Globus pallidus (tissue), 1 donor: ENCODE data around the gene APBB3.
A peak's percentile ranks its signal among the peaks of the same experiment; 100 is the strongest.

Experiments used
- DNase-seq: peaks from one replicate; pipeline ENCODE4 v3.0.0-alpha.2; 2015; ENCODE audit warnings: low spot score

The APBB3 gene

GRCh38 chr5:140553657-140554056 lies 10.7 kb downstream of the APBB3 start:
- no peak for DNase-seq

GRCh38 chr5:140551872-140552271 lies 12.5 kb downstream of the APBB3 start:
- no peak for DNase-seq

- no peak for DNase-seq
These were observed 14.0 kb downstream of the APBB3 start for GRCh38 chr5:140550147-140551079.

DNA sequence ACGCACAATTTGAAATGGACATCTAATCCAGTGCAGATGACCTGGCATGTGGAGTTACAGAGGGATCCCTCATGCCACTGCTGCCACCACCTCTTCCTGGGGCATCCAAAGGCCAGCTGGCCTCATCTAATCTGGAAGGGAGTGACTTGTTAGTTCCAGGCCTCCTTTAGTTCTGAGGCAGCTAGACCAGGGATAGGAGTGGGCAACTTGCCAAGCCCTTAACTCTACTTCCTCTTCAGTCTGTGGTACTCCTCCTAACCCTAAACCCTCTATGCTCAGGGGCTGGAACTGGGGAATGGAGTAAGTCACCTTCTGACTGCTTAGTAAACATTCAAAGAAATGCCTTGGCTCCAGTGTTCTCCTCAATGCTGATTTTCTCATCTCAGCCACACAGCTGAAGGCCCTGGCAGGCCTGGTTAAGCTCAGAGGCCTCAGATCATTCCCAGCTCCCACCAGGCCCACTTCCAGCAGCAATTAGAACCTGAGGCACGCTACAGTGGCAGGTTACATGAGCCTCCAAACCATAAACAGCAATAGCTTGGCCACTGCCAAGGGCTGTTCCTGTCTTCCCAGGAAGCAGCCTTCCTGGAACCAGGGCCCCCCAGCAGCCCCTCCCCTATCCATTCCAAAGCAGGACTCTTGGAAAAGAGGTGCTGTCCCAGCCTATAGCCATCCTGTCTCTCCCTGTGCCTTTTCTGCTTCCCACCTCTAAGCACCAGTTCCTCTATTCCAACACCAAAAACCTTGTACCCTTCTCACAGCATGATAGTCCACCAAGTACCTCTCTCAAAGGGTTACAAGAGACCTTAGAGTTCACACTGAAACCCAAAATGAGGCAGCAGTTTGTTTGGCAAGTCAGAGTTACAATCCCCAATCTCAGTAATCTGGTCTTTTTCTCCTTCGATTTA lies 14.9 kb downstream of the APBB3 start:
- DNase-seq: peak; percentile 43

- DNase-seq: no peak
These were observed 15.6 kb downstream of the APBB3 start for GRCh38 chr5:140548791-140549190.

GRCh38 chr5:140548300-140548688 lies 16.1 kb downstream of the APBB3 start:
- DNase-seq: no peak

- DNase-seq: peak; percentile 97
These were observed 16.7 kb downstream of the APBB3 start, which contains the start of gene EIF4EBP3 for GRCh38 chr5:140547508-140548299. TSS of gene EIF4EBP3 (plus strand) at chr5:140547662. CDS start at chr5:140547738, 76 bp downstream.

DNA sequence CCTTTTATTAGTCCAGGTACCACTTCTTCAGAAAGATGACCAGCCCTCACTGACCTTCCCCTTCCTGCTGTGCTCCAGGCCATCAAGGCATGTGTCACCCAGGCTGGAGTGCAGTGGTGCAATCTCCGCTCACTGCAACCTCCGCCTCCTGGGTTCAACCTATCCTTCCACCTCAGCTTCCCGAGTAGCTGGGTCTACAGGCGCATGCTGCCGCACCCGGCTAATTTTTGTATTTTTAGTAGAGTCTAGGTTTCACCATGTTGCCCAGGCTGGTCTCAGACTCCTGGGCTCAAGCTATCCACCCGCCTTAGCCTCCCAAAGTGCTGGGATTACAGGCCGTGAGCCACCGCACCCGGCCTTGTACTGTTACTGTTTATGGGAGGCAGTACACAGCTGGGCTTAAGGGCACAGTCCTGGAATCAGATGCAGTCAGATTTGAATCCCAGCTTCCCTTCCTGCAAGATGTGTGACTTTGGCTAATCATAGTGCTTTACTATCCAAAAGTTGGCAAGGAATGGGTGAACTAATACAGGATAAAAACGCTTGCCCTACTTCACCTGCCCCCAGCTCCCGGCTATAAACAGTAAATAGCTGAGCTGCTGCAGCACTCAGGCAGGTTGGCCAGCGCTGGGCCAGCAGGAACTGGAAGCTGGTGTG lies 17.4 kb downstream of the APBB3 start:
- DNase-seq: no peak

- DNase-seq: no peak
These were observed 18.8 kb downstream of the APBB3 start for GRCh38 chr5:140545606-140546005.

GRCh38 chr5:140544986-140545385 lies 19.4 kb downstream of the APBB3 start:
- DNase-seq: no peak

DNA sequence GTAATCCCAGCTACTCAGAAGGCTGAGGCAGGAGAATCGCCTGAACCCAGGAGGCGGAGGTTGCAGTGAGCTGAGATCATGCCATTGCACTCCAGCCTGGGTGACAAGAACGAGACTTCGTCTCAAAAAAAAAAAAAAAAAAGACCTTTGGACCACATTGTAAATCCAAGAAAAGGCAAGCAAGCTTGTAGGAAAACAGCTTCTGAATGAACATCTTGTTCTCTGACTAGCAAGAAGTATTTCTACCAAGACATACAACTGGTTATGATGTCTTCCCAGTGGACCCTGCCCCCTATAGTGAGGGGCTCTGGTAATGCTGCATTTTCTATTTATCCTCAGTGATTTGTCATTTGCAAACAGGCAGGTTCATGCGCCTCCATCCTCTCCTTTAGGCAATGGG lies 21.4 kb downstream of the APBB3 start:
- no peak for DNase-seq

- DNase-seq: no peak
These were observed 24.2 kb downstream of the APBB3 start for GRCh38 chr5:140540227-140540626.

DNA sequence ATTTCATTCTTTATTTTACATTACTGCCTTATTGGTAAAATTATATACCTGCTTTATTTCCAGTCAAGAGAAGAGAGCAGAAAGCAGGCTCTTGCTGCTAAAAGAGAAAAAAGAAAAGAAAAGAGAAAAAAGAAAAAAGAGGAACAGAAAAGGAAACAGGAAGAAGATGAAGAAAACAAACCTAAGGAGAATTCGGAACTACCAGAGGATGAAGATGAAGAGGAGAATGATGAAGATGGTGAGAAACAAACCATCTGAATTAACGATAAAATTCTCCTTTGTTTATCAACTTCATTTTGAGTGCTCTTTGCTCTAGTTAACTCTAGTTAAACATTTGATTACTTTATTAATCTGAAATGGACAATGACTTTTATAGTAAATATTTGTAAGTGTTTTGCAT lies 40.4 kb downstream of the APBB3 start:
- DNase-seq: no peak

- DNase-seq: no peak
These were observed 51.3 kb downstream of the APBB3 start for GRCh38 chr5:140513124-140513523.

- DNase-seq: no peak
These were observed 54.5 kb downstream of the APBB3 start for GRCh38 chr5:140509898-140510297.
